Activated CD4-positive, CD25-positive, alpha-beta regulatory T cell treated with anti-CD3 and anti-CD28 coated beads, Interleukin-2, amount 50 U/mL, for 72 hours (primary cell): ENCODE results near the gene GSDME.

ENCODE experiments used
- DNase-seq: peaks from one replicate; pipeline ENCODE4 v3.0.0; 2021

GSDME gene

GRCh38 chr7:24718977-24719491 is 38.2 kb downstream of the GSDME start:
- DNase-seq: no peak

- no peak for DNase-seq
Observed at GRCh38 chr7:24718431-24718831, 38.8 kb downstream of the GSDME start.

- no peak for DNase-seq
Observed at GRCh38 chr7:24717694-24718320, 39.5 kb downstream of the GSDME start.

GRCh38 chr7:24717247-24717622 is 40.0 kb downstream of the GSDME start:
- DNase-seq: no peak

GRCh38 chr7:24716480-24717246 is 40.6 kb downstream of the GSDME start:
- DNase-seq: no peak

- DNase-seq: no peak
Observed at GRCh38 chr7:24715661-24716479, 41.4 kb downstream of the GSDME start.

- DNase-seq: no peak
Observed at GRCh38 chr7:24715171-24715570, 42.1 kb downstream of the GSDME start.

GRCh38 chr7:24714676-24715010 is 42.6 kb downstream of the GSDME start:
- DNase-seq: no peak

- DNase-seq: no peak
Observed at GRCh38 chr7:24713850-24714675, 43.2 kb downstream of the GSDME start.

GRCh38 chr7:24713039-24713793 is 44.0 kb downstream of the GSDME start:
- no peak for DNase-seq

- DNase-seq: no peak
Observed at GRCh38 chr7:24709585-24710360, 47.5 kb downstream of the GSDME start.

GRCh38 chr7:24709051-24709450 is 48.2 kb downstream of the GSDME start:
- no peak for DNase-seq

- no peak for DNase-seq
Observed at GRCh38 chr7:24707988-24708615, 49.2 kb downstream of the GSDME start.

GRCh38 chr7:24706211-24707170 is 50.8 kb downstream of the GSDME start:
- no peak for DNase-seq

GRCh38 chr7:24705461-24705954 is 51.8 kb downstream of the GSDME start:
- DNase-seq: no peak

GRCh38 chr7:24704311-24704710 is 53.0 kb downstream of the GSDME start:
- DNase-seq: no peak

GRCh38 chr7:24703296-24703695 is 54.0 kb downstream of the GSDME start:
- DNase-seq: no peak

GRCh38 chr7:24702755-24703154 is 54.5 kb downstream of the GSDME start:
- no peak for DNase-seq
